22Rv1 (cell line): ENCODE measurements around the gene PHF10.

ENCODE experiments used
- ZFX ChIP-seq: fragments of 450-650 bp; IDR thresholded peaks from 2 replicates; pipeline ENCODE4 v1.6.1; 2017; ENCODE audit warnings: antibody characterized with exemption, borderline replicate concordance
- TF ChIP-seq, protein P1 (sequence below): fragments of 450-650 bp; IDR thresholded peaks from 2 replicates; pipeline ENCODE4 v1.5.1; 2017; ENCODE audit warnings: mild to moderate bottlenecking

DNA sequence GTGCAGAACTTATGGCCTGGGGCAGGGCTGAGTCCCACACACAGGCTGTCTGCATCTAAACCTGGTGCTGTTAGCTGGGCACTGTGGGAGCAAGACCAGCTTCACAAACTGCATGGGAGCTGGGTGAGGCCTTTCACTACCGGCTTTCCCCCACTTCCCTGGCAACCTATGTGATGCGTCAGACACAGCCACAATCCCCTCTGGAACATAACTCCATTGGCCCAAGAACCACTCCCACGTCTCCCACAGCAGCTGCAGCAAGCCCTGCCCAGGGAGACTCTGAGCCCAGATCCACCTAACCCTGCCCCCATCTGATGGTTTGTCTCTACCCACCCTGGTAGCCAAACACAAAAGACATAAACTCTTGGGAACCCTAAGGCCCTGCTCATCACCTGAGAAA, 31.8 kb downstream of the PHF10 start:
- TF ChIP-seq, protein P1, sequence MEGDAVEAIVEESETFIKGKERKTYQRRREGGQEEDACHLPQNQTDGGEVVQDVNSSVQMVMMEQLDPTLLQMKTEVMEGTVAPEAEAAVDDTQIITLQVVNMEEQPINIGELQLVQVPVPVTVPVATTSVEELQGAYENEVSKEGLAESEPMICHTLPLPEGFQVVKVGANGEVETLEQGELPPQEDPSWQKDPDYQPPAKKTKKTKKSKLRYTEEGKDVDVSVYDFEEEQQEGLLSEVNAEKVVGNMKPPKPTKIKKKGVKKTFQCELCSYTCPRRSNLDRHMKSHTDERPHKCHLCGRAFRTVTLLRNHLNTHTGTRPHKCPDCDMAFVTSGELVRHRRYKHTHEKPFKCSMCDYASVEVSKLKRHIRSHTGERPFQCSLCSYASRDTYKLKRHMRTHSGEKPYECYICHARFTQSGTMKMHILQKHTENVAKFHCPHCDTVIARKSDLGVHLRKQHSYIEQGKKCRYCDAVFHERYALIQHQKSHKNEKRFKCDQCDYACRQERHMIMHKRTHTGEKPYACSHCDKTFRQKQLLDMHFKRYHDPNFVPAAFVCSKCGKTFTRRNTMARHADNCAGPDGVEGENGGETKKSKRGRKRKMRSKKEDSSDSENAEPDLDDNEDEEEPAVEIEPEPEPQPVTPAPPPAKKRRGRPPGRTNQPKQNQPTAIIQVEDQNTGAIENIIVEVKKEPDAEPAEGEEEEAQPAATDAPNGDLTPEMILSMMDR, result no peak
- TF ChIP-seq ZFX, result no peak
